Measurements from ENCODE around the gene PRRX2.

The PRRX2 gene

GRCh38 chr9:129637102-129637501 is 28.3 kb upstream of the PRRX2 start:
- DNase-seq (ENCODE audit: low spot score), result no peak
- Histone ChIP-seq H3K4me3 (no peak overlapping the region), H3K27ac (no peak overlapping the region)
- TF ChIP-seq CTCF (IDR thresholded peaks at IDR 0.05), result no peak

GRCh38 chr9:129637673-129638439 is 27.6 kb upstream of the PRRX2 start:
- Histone ChIP-seq H3K4me3 (no peak overlapping the region), H3K27ac (no peak overlapping the region)
- no peak for DNase-seq (ENCODE audit: low spot score)
- TF ChIP-seq CTCF (IDR thresholded peaks at IDR 0.05), result no peak

DNA sequence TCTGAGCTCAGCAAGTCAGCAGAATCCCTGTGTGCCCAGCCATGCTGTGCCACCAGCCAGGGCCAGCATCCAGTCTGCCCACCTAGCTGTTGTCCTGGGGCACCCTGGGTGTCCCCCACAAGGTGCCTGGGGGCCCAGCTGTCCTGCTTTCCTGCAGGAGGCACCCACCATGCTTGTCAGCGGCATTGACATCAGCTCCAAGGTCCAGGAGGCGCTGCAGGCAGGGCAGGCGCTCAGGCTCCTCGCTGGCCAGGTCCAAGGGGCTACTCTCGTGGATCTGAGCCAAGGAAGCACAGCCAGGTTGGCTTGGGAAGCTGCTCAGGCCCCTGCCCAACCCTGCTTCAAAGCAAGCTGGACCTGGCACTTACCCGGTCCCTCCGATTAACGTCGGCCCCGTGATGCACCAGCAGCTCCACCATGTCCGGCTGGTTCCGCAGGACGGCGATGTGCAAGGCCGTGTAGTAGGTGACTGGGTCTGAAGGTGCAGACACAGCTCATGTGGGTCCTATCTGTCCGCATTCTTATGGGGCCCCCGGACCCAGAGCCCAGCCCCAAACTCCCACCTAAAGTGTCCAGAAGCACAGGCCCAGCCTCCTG is 26.3 kb upstream of the PRRX2 start:
- Histone ChIP-seq H3K4me3 (no peak overlapping the region), H3K27ac (no peak overlapping the region)
- DNase-seq (ENCODE audit: low spot score), result no peak
- TF ChIP-seq CTCF (IDR thresholded peaks at IDR 0.05), result no peak

DNA sequence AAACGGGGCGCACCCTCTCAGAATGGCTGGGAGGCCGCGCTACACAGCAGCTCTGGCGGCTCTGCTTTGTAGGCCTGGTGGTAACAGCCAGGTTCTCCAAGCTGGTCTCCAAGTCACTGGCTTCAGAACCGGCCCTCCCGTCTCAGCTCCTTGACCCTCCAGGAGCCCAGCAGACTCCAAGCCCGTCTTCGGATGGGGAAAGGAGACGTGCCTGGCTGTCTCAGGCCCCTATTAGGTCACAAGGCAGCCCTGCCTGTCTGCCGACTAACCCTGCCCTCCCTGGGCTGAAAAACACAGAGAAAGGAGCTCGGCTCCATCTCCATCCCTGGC is 25.7 kb upstream of the PRRX2 start:
- no peak for DNase-seq (ENCODE audit: low spot score)
- Histone ChIP-seq H3K27ac (no peak overlapping the region), H3K4me3 (no peak overlapping the region)
- TF ChIP-seq CTCF (IDR thresholded peaks at IDR 0.05), result no peak

DNA sequence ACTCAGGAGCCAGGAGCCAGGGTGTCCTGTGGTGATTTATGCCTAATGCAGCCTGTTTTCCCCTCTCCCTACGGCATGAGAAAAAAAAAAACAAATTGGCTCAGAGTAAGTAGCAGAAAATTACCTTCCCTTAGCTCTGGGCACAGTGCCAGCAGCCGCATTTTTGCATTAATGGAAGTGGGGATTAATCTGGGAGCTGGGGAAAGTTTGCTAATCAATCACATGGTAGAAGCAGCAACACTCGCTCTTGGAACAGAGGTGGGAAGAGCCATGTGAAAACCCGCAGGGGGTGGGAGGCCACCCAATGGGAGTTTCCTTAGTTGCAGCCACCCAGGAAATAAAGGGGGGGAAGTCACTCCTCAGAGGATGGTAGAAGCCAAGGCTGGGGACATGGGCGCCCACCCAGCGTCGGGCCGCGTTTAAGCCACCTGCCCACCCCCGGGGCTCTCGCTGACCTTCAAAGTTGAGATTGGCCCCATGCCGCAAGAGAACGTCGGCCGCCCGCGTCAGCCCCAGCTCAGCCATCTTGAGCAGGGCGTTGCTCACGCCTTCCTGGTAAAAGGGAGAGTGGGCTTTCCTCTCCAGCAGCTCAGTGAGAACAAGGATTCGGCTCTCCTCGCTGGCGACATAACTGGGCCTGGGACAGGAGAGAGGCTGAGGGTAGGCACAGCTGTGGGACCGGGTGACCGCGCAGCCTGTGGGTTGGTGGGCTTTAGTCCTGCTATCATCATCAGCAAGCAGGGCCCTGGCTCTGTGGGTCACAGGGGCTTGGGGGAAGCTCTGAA is 25.2 kb upstream of the PRRX2 start:
- no peak for DNase-seq (ENCODE audit: low spot score)
- TF ChIP-seq CTCF (IDR thresholded peaks at IDR 0.05), result no peak
- peak overlapping the region; percentile 99 for H3K4me3 ChIP-seq
- no peak overlapping the region for H3K27ac ChIP-seq

DNA sequence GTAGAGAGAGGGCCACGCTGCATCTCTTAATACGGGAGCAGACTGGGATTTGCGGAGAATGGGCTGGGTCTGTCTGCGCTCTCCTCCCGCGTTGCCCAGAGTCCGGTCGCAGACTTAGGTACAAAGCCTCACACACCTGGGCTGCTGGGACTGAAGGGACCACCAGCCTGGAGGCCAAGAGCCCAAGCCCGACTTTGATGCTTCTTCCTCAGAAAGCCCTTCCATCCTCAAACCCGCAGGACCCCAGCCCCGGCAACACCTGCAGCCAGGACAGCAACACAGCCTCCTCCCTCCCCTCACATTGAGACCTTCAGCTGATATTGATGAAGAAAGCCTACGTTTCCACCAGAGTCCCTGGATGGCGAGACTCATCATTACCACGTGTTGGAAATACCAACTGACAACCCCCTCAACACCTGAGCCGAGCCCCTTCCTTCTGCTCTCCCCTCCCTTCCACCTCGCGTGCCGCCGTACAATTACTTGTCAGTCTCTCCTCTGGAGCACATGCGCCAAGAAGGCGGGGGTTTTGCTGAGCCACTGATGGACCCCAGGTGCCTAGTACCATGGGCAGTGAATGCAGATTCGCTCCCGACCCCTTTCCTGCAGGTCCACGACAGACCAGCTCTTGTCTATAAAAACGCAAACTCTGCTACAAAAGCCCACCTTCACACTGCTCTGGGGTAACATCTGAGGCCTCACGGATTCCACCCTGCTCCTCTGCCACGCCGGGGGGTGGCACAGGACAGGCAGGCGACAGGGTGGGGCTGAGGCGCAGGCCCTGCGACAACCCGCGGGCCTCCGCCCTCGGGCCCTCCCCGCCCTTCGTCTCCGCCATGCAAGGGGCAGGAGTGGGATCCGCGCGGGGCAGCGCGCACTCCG is 24.3 kb upstream of the PRRX2 start:
- peak overlapping the region; percentile 99 for H3K4me3 ChIP-seq
- no peak for TF ChIP-seq CTCF (IDR thresholded peaks at IDR 0.05)
- DNase-seq (ENCODE audit: low spot score), result no peak
- peak overlapping the region; percentile 70 to 92 for H3K27ac ChIP-seq

Measured in coronary artery (tissue), 2 donors.